Testis (tissue), 3 donors: Measurements from ENCODE around the gene COX17. TPM values are rescaled to one million over a fixed set of nuclear protein-coding genes. Genes with fewer than 3 reads are reported as not detected.

Experiments used
- DNase-seq: peaks from one replicate; pipeline ENCODE4 v3.0.0-alpha.2; 2019
- H3K27ac ChIP-seq, 2 donors: fragments of 200-600 bp; sonication (generic); one replicate each; pipeline ENCODE4 v1.5.1; 2019
- H3K27me3 ChIP-seq: fragments of 200-600 bp; sonication (generic); one replicate; pipeline ENCODE4 v1.5.1; 2019
- H3K36me3 ChIP-seq: fragments of 200-600 bp; sonication (generic); one replicate; pipeline ENCODE4 v1.5.1; 2017; ENCODE audit warnings: low read depth; ENCODE audit errors: missing control alignments
- H3K4me1 ChIP-seq: fragments of 200-600 bp; sonication (generic); one replicate; pipeline ENCODE4 v1.5.1; 2019
- H3K4me3 ChIP-seq, 2 donors: fragments of 200-600 bp; sonication (generic); one replicate each; pipeline ENCODE4 v1.5.1; 2017 to 2019
- H3K9me3 ChIP-seq: fragments of 200-600 bp; sonication (generic); one replicate; pipeline ENCODE4 v1.5.1; 2017
- POLR2A ChIP-seq: fragments of 450-650 bp; IDR thresholded peaks from one replicate; pipeline ENCODE4 v1.6.1; 2017; ENCODE audit warnings: antibody characterized with exemption, mild to moderate bottlenecking, moderate library complexity
- WGBS, 2 donors: methylation state at CpG; one replicate each; pipeline ENCODE4 v1.1.5; 2018; 5-methylcytosine and 5-hydroxymethylcytosine counted together
- intact Hi-C: fragments of 100-400 bp; cut with DNase I; formaldehyde crosslinking; loops from one replicate; pipeline ENCODE4 v1.15.1; 2023; ENCODE audit warnings: low total_unique reads
- polyA plus RNA-seq: library from polyadenylated mRNA; stranded (reverse); fragments of 350-450 nt; fragmentation: Illumina TruSeq; extraction: RNeasy Lipid Tissue Mini Kit (QIAGEN cat#74804); gene quantifications from one replicate; pipeline ENCODE4 v1.2.3, GENCODE V29; 2014; ENCODE audit warnings: low read depth, low replicate concordance; ENCODE audit not compliant: insufficient read depth
- total RNA-seq, 2 donors: library from RNA; depleted of rRNA; stranded (reverse); fragments of >200 nt; gene quantifications; one replicate each; pipeline ENCODE4 v1.2.3, GENCODE V29; 2016
- TF ChIP-seq, protein P1 (sequence below), 3 experiments: fragments of 450-650 bp in 2 of 3; fragments of 200-600 bp in 1 of 3; sonication (generic) in 1 of 3; IDR thresholded peaks; one replicate each; pipeline ENCODE4 v1.5.1; 2016 to 2019; ENCODE audit warnings: antibody characterized with exemption in 3 of 3, mild to moderate bottlenecking in 2 of 3, moderate library complexity in 1 of 3

Gene COX17
- total and polyA plus RNA-seq, 3 donors from 2014 or later = 35.4 to 81.7 (median 39.1) TPM

DNA sequence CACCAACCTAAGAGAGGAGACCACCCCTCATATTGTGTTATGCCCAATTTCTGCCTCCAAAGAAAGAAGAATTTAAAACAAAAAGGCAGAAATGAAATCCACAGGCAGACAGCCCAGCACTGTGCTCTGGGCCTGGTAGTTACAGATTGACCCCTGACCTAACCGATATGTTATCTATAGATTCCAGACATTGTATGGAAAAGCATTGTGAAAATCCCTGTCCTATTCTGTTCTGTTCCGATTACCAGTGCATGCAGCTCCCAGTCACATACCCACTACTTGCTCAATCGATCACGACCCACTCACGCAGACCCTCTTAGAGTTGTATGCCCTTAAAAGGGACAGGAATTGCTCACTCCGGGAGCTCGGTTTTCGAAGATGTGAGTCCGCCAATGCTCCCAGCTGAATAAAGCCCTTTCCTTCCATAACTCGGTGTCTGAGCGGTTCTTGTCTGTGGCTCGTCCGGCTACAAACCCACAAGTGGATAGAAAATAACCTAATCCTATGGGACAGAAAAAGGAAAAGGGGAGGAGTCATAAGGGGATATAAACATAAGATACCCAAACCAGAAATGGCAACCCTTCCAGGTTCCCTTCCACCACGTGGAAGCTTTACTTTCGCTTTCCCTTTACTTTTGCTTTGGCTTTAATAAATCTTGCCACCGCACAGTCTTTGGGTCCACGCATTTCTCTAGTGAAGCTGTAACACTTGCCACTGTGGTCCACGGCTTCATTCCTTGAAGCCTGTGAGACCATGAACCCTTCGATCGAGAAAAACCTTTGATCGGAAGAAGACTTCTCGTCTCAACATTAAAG is 23.9 kb upstream of the COX17 start:
- Histone ChIP-seq H3K9me3 (no peaks in the 10 kb centered on the region), H3K4me3 (no peak overlapping the region), H3K36me3 (no peaks in the 10 kb centered on the region), H3K27ac (no peak overlapping the region), H3K4me1 (no peaks in the 10 kb centered on the region), H3K27me3 (no peaks in the 10 kb centered on the region)
- TF ChIP-seq POLR2A = no peak
- TF ChIP-seq, protein P1, sequence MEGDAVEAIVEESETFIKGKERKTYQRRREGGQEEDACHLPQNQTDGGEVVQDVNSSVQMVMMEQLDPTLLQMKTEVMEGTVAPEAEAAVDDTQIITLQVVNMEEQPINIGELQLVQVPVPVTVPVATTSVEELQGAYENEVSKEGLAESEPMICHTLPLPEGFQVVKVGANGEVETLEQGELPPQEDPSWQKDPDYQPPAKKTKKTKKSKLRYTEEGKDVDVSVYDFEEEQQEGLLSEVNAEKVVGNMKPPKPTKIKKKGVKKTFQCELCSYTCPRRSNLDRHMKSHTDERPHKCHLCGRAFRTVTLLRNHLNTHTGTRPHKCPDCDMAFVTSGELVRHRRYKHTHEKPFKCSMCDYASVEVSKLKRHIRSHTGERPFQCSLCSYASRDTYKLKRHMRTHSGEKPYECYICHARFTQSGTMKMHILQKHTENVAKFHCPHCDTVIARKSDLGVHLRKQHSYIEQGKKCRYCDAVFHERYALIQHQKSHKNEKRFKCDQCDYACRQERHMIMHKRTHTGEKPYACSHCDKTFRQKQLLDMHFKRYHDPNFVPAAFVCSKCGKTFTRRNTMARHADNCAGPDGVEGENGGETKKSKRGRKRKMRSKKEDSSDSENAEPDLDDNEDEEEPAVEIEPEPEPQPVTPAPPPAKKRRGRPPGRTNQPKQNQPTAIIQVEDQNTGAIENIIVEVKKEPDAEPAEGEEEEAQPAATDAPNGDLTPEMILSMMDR (IDR thresholded peaks at IDR 0.05) = no peak
- no peak for DNase-seq
- 74 to 79% methylated on average over 22 of the region's 22 CpGs for WGBS, 2 donors
- intact Hi-C loops = no loop called here

DNA sequence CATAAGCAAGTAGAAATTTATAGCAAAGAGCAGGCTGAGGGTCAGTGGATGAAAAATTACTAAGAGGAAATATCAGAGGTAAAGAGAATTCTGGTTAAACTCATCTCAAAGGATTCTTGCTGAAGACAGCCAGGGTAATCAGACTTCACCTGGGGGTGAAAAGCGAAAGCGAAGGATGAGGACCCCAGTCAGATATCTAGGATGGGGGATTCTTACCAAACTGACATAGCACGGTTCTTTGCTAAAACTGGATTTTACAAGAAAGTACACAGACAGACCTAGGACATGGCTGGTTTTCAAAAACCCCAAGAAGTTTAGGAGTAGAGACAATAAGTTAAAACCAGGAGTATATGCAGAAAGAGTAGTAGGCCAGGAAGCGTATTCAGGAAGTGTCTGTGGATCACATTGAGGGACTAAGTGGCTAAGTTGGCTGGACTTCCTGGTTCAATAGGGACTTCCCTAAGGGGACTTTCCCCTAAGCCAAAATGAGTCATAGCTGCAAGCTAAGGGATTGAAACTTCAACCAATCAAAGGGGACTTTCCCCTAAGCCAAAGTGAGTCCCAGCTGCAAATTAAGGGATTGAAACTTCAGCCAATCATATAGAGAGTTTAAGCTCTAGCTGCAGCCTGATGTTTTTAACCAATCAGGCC is 23.2 kb upstream of the COX17 start:
- H3K9me3 ChIP-seq = no peaks in the 10 kb centered on the region
- 89 to 91% methylated on average over 4 of the region's 4 CpGs for WGBS, 2 donors
- H3K4me3 ChIP-seq = no peak overlapping the region
- DNase-seq = no peak
- H3K27me3 ChIP-seq = no peaks in the 10 kb centered on the region
- H3K4me1 ChIP-seq = no peaks in the 10 kb centered on the region
- TF ChIP-seq, protein P1 (IDR thresholded peaks at IDR 0.05) = no peak
- TF ChIP-seq POLR2A = no peak
- intact Hi-C loops = no loop called here
- no peak overlapping the region for H3K27ac ChIP-seq
- no peaks in the 10 kb centered on the region for H3K36me3 ChIP-seq

DNA sequence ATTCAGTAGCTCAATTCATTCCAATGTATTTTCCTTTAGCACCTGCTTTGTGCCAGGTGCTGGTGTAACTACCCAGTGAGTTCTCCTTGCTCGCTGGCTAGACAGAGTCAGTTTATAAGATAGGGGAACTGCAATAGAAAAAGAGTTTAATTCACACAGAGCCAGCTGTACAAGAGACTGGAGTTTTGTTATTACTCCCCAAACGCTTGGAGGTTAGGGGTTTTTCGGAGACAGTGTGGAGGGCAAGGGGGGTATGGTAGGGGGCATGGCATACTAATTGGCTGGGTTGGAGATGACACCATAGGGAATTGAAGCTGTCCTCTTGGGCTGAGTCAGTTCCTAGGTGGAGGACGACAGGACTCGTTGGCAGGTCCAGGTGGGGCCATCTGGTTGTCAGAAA is 20.2 kb upstream of the COX17 start:
- Histone ChIP-seq H3K27me3 (no peaks in the 10 kb centered on the region), H3K4me3 (no peak overlapping the region), H3K27ac (no peak overlapping the region), H3K9me3 (no peaks in the 10 kb centered on the region), H3K4me1 (no peaks in the 10 kb centered on the region), H3K36me3 (no peaks in the 10 kb centered on the region)
- DNase-seq = no peak
- 87 to 90% methylated on average over 5 of the region's 5 CpGs for WGBS, 2 donors
- intact Hi-C loops = no loop called here
- TF ChIP-seq, protein P1 (IDR thresholded peaks at IDR 0.05) = no peak
- TF ChIP-seq POLR2A = no peak

DNA sequence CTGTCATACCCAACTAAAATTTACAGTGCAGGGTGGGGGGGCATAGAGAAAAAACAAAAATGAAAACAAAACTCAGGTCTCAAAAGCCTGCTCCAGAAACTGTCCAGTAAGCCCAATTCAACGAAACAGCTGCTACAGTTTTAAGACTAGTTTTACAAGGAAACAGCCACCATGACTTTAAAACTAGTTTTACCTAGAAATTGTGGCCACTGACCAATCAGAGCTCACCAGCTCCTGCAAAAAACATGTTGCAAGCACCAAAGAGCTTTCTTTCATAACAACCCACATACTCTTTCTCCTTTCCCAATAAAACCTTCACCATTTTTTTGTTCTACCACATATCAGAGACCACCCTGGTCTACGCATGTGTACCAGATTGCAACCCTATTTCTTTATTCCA is 18.3 kb upstream of the COX17 start:
- Histone ChIP-seq H3K4me3 (no peak overlapping the region), H3K4me1 (no peaks in the 10 kb centered on the region), H3K27me3 (no peaks in the 10 kb centered on the region), H3K27ac (no peak overlapping the region), H3K36me3 (no peaks in the 10 kb centered on the region), H3K9me3 (no peaks in the 10 kb centered on the region)
- intact Hi-C loops = no loop called here
- 73 to 88% methylated on average over 2 of the region's 2 CpGs for WGBS, 2 donors
- TF ChIP-seq POLR2A = no peak
- TF ChIP-seq, protein P1 (IDR thresholded peaks at IDR 0.05) = no peak
- peak; percentile 39 for DNase-seq
